Measurements from ENCODE around the gene C2CD4C.
"Not testable (repeated sequence)": the region's sequence is repeated elsewhere in the genome, so short reads cannot be mapped to it uniquely, and the experiment has no call there.

C2CD4C gene

DNA sequence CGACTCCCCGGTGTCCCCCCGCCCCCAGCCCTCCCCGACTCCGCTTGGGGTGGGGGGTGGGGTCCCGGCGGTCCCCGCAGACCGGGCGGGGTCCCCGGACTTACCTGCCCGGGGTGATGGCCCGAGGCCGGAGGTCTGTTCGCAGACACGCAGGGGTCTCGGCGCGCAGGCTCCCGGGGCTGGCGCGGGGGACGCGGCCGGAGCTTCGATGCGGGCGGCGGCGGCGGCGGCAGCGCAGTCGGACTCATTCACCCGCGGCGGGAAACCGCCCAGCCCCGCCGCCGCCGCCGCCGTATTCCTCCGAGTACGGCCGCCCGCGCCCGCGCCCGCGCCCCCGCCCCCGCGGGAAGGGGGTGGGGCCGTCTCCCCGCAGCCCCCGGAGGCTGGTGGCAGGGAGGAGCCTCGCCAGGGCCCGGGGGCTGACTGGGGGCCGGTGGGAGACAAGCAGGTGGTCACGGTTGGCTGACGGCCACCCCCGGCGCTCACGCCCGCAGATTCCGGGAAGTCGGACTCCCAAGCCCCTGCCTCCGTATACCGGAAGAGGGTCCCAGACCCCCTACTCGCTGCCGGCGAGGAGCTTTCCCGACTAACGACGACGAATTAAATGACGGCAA is at the start of gene C2CD4C:
Gene C2CD4C (minus strand): TSS at position 246 of the 614 bp plus-strand sequence. CDS start 786 bp downstream, outside the sequence.
- no peak for DNase-seq

DNA sequence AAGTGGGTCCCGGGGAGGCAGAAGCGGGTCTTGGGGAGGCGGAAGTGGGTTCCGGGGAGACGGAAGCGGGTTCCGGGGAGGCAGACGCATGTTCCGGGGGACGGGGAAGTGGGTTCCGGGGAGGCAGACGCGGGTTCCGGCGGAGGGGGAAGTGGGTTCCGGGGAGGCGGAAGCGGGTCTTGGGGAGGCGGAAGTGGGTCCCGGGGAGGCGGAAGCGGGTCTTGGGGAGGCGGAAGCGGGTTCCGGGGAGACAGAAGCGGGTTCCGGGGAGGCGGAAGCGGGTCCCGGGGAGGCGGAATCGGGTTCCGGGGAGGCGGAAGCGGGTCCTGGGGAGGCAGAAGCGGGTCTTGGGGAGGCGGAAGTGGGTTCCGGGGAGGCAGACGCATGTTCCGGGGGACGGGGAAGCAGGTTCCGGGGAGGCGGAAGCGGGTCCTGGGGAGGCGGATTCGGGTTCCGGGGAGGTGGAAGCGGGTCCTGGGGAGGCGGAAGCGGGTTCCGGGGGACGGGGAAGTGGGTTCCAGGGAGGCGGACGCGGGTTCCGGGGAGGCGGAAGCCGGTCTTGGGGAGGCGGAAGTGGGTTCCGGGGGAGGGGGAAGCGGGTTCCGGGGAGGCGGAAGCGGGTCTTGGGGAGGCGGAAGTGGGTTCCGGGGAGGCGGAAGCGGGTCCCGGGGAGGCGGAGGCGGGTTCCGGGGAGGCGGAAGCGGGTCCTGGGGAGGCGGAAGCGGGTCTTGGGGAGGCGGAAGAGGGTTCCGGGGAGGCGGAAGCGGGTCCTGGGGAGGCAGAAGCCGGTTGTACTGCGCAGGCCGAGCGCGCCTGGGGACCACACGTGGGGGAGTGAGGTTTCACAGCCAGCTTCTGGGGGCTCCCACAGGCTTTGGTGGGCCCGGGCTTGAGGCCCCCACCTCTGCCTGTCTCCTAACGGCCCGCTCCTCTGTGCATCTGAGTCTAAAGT is 49.4 kb upstream of the C2CD4C start:
- DNase-seq: no peak

DNA sequence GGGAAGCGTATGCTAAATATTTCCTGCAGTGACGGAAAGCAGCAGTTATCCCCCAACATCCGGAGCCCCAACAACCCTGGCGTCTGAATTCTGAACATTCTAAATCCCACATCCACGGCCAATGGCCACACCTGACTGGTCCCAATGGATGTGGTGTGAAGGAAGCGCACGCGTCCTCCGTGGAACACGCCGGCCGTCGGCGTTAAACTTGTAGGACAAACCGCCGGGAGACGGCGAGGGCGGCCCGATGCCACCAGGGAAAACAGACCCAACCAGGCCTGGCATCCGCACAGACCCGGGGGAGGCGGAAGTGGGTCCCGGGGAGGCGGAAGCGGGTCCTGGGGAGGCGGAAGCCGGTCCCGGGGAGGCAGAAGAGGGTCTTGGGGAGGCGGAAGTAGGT is 48.7 kb upstream of the C2CD4C start:
- no peak for DNase-seq

GRCh38 chr19:456547-457110 is 47.7 kb upstream of the C2CD4C start:
- no peak for DNase-seq

- no peak for DNase-seq
Observed at GRCh38 chr19:455851-456546, 47.1 kb upstream of the C2CD4C start.

DNA sequence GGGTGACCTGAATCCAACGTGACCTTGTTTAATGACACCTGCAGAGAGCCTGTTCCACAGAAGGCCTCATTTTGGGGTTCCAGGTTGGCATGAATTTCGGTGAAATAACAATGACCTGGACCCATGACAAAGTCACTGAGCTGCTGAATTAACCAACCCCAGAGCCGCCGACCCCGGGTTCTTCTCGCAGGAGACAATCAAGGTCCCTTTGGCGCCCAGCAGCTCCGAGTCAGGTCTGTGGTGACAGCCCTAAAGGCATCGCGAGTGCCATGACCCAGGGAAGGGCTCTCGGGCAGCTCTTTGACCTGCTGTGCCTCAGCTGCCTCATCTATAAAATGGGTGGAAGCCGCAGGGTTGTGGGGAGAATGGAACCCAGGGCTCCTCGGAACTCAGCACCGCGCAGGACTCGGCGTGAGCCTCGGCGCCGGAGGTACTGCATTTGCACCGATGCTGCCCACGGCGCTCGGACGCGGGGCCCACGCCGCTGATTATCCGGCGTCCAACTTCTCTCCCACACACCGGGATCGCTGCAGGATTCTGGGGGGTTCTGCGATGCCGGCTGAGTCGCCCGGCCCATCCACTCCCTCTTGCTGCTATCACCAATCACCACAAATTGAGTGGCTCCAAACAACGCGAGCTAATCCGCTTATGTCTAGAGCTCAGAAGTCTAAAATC is 46.2 kb upstream of the C2CD4C start:
- DNase-seq: no peak

DNA sequence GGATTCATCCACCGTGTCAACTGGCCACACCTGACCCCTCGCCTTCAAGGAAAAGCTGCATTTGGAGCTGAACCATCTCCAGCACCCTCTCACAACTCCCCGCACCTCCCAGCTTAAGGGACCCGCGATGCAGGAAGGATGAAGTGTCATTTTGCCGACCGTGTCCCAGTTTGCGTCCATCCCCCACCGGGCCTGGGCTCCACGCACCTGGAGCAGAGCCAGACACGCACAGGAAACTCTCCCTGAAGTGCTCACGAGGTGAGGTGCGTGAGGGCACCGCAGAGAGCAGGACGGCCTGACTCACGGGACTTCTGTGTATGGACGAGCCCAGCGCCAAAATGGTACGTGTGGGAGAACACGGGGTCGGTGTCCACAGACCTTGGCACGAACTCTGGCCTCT is 44.7 kb upstream of the C2CD4C start:
- no peak for DNase-seq

DNA sequence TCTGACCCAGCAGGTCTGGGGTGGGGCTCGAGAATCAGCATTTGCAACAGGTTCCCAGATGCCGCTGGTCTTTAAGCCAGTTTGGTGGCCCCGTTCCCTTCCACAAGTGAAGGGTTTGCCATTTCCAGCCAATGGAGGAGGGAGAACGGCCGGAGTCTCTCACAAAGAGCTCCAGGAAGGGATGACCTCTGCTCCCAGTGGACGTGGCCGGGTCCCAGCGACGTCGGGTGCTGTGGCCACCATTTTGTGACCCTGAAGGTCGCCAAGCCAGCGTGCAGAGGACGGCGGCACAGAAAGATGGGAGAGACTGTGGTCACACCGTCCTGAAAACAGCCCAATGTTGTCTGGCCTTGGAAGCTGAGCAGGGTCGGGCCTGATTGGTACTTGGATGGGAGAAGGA is 43.9 kb upstream of the C2CD4C start:
- no peak for DNase-seq

- not testable (repeated sequence) for DNase-seq
Observed at GRCh38 chr19:450912-451481, 42.0 kb upstream of the C2CD4C start.

- no peak for DNase-seq
Observed at GRCh38 chr19:449916-450315, 41.0 kb upstream of the C2CD4C start.

DNA sequence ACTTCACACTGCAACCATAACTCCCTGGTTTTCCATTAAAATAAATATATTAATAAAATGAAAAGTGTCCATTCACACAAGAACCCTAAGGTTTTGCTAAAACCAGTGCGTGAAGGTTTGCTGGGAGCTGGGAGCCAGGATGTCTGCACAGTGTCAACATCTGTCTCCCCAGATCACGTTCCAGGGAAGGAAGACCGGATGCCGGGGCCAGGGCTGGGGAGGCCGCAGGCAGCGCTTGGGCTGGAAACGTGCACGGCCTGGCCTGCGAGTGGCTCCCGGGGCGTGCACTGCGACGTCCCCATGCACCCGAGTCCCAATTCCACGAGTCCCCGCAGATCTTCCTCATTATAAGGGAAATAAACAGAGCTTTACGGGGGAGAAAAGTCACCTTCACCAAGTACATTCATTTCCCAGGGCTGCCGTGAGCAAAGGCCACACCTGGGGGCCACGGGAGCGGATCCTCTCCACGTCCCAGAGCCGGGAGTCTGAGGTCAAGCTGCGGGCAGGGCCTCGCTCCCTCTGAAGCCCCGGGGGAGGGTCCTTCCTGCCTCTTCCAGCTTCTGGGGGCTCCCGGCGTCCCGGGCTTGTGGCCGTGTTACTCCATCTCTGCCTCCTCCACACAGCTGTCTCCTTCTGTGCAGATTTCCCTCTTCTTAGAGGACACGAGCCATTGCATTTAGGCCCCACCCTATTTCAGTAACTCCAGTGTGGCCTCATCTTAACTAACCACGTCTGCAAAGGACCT is 39.0 kb upstream of the C2CD4C start:
- no peak for DNase-seq

DNA sequence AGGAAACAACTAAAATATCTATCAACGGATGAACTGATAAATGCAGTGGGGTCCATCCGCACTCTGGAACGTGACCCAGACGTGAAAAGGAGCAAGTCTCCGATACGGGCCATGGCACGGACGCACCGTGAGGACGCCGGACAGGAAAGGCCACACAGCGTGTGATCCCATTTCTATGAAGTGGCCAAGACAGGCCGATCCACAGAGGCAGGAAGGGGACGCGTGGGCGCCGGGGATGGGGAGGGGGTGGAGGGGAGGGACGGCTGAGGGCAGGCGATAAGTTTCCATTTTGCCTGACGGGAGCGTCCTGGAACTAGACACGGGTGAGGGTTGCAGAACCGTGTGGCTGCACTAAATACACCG is 38.1 kb upstream of the C2CD4C start:
- no peak for DNase-seq

DNA sequence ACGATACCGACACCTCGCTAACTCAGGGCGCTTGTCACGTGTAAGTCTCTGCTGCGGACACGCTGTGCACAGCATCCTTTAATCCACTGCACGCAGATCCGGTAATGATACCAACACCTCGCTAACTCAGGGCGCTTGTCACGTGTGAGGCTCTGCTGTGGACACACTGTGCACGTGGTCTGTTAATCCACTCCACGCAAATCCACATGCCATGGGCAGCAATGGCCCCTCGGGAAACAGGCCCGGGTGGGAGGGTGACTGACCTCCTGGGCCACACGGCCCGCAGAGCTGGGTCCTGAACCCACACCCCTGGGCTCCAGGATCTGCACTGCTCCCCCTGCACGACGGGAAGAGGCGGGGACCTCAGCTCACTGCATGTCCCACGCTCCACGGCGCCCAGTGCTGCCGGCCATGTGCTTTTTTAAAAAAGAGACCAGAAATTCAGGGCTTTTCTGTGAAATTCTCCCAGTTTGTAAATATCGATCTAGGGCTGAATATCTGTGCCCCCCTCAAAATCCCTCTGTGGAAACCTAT is 35.8 kb upstream of the C2CD4C start:
- DNase-seq: no peak

DNA sequence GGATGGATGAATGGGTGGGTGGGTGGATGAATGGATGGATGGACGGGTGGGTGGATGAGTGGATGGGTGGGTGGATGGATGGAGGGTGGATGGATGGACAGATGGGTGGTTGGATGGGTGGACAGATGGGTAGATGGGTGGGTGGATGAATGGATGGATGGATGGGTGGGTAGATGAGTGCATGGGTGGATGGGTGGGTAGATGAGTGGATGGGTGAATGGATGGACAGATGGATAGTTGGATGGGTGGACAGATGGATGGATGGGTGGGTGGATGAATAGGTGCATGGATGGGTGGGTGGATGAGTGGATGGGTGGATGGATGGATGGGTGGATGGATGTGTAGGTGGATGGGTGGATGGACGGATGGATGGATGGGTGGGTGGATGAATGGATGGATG is 34.1 kb upstream of the C2CD4C start:
- DNase-seq: no peak

- no peak for DNase-seq
Observed at GRCh38 chr19:442085-442484, 33.1 kb upstream of the C2CD4C start.

- no peak for DNase-seq
Observed at GRCh38 chr19:441213-441836, 32.4 kb upstream of the C2CD4C start.

- DNase-seq: no peak
Observed at GRCh38 chr19:440391-441212, 31.7 kb upstream of the C2CD4C start.

- DNase-seq: no peak
Observed at GRCh38 chr19:439167-439900, 30.4 kb upstream of the C2CD4C start.

GRCh38 chr19:438416-438958 is 29.5 kb upstream of the C2CD4C start:
- no peak for DNase-seq
